Colonic mucosa (tissue), 4 donors: Measurements from ENCODE around the gene NACC2. TPM values are rescaled to one million over a fixed set of nuclear protein-coding genes. Genes with fewer than 3 reads are reported as not detected.

Experiments used
- DNase-seq: peaks from one replicate; pipeline ENCODE4 v3.0.0-alpha.2; 2020
- H3K27ac ChIP-seq: fragments of 200-600 bp; one replicate; pipeline ENCODE4 v1.8.0; 2021
- H3K27me3 ChIP-seq: fragments of 200-600 bp; one replicate; pipeline ENCODE4 v1.8.0; 2021
- H3K36me3 ChIP-seq: fragments of 200-600 bp; one replicate; pipeline ENCODE4 v1.8.0; 2021
- H3K4me1 ChIP-seq: fragments of 200-600 bp; one replicate; pipeline ENCODE4 v1.8.0; 2021; ENCODE audit warnings: mild to moderate bottlenecking
- H3K4me3 ChIP-seq: fragments of 200-600 bp; one replicate; pipeline ENCODE4 v1.8.0; 2021
- H3K9ac ChIP-seq, 2 donors: one replicate each; pipeline ENCODE4 v1.7.0; 2013; ENCODE audit warnings: control low read depth in 2 of 2, low read depth in 2 of 2, low read length in 2 of 2
- H3K9me3 ChIP-seq: fragments of 200-600 bp; one replicate; pipeline ENCODE4 v1.8.0; 2021
- CTCF ChIP-seq: fragments of 200-600 bp; IDR thresholded peaks from one replicate; pipeline ENCODE4 v1.8.0; 2022; ENCODE audit warnings: antibody characterized with exemption, mild to moderate bottlenecking
- intact Hi-C: fragments of 100-400 bp; cut with DNase I; formaldehyde crosslinking; loops from one replicate; pipeline ENCODE4 v1.14.1; 2022
- total RNA-seq, 2 donors: library from RNA; stranded (reverse); fragmentation: NEBNext Ultra II Directional in 1 of 2; extraction: Animal tissue kit (Norgen Biotek cat#: 25700) in 1 of 2; gene quantifications; one replicate each; pipeline ENCODE4 v1.2.1, GENCODE V29; 2021
- donor health status: healthy.
- donor health status: DM: no; HTN: no; CAD: no.
- donor health status: DM: no; HTN: no; CAD: no.

Gene NACC2
- total RNA-seq, 2 donors from 2014 or later: 20.3 to 21.0 TPM

GRCh38 chr9:136024286-136024685, 70.8 kb downstream of the NACC2 start:
- no peaks in the 10 kb centered on the region for H3K36me3 ChIP-seq
- no peak for TF ChIP-seq CTCF
- no peaks in the 10 kb centered on the region for H3K4me1 ChIP-seq
- H3K27me3 ChIP-seq: no peaks in the 10 kb centered on the region
- H3K9ac ChIP-seq: no peak overlapping the region
- no peak overlapping the region for H3K27ac ChIP-seq
- no peak overlapping the region for H3K4me3 ChIP-seq
- DNase-seq: no peak
- intact Hi-C loops: no loop called here
- no peaks in the 10 kb centered on the region for H3K9me3 ChIP-seq

GRCh38 chr9:136023410-136024225, 71.5 kb downstream of the NACC2 start:
- intact Hi-C loops: no loop called here
- DNase-seq: no peak
- no peak overlapping the region for H3K27ac ChIP-seq

GRCh38 chr9:136022731-136023409, 72.2 kb downstream of the NACC2 start:
- intact Hi-C loops: no loop called here
- DNase-seq: no peak
- TF ChIP-seq CTCF: no peak
- H3K9me3 ChIP-seq: no peaks in the 10 kb centered on the region
- H3K27ac ChIP-seq: no peak overlapping the region
- no peaks in the 10 kb centered on the region for H3K36me3 ChIP-seq
- H3K4me3 ChIP-seq: no peak overlapping the region
- no peak overlapping the region for H3K9ac ChIP-seq
- no peaks in the 10 kb centered on the region for H3K4me1 ChIP-seq
- no peaks in the 10 kb centered on the region for H3K27me3 ChIP-seq

More at GRCh38 chr9:136023410-136024225, 71.5 kb downstream of the NACC2 start:
- H3K4me1 ChIP-seq: no peaks in the 10 kb centered on the region
- no peaks in the 10 kb centered on the region for H3K27me3 ChIP-seq
- H3K9me3 ChIP-seq: no peaks in the 10 kb centered on the region
- no peaks in the 10 kb centered on the region for H3K36me3 ChIP-seq
- no peak overlapping the region for H3K4me3 ChIP-seq
- no peak for TF ChIP-seq CTCF
- peak overlapping the region in 1 of 2 donors; percentile 30 for H3K9ac ChIP-seq

- no peaks in the 10 kb centered on the region for H3K27me3 ChIP-seq
- H3K36me3 ChIP-seq: no peaks in the 10 kb centered on the region
- DNase-seq: no peak
- H3K27ac ChIP-seq: no peak overlapping the region
- TF ChIP-seq CTCF: no peak
- H3K9ac ChIP-seq: no peak overlapping the region
- H3K9me3 ChIP-seq: no peaks in the 10 kb centered on the region
- H3K4me3 ChIP-seq: no peak overlapping the region
- H3K4me1 ChIP-seq: no peaks in the 10 kb centered on the region
- intact Hi-C loops: no loop called here
Observed at GRCh38 chr9:136021872-136022681, 73.0 kb downstream of the NACC2 start.

GRCh38 chr9:136021171-136021871, 73.8 kb downstream of the NACC2 start:
- intact Hi-C loops: no loop called here
- no peak overlapping the region for H3K27ac ChIP-seq
- no peaks in the 10 kb centered on the region for H3K9me3 ChIP-seq
- TF ChIP-seq CTCF: no peak
- no peak overlapping the region for H3K4me3 ChIP-seq
- no peaks in the 10 kb centered on the region for H3K36me3 ChIP-seq
- H3K9ac ChIP-seq: no peak overlapping the region
- H3K27me3 ChIP-seq: no peaks in the 10 kb centered on the region
- H3K4me1 ChIP-seq: no peaks in the 10 kb centered on the region
- no peak for DNase-seq
